HG02870 (cell line): ENCODE data around the gene CTDSPL.
"Not testable (repeated sequence)": the region's sequence is repeated elsewhere in the genome, so short reads cannot be mapped to it uniquely, and the experiment has no call there.

Source experiments
- ATAC-seq: cut with Tn5 transposase; IDR thresholded peaks from one replicate; pipeline ENCODE4 v1.9.1; 2021; ENCODE audit warnings: mild to moderate bottlenecking, moderate library complexity; ENCODE audit not compliant: unreplicated experiment

CTDSPL gene

GRCh38 chr3:37963016-37963415 is 101.3 kb downstream of the CTDSPL start:
- no peak for ATAC-seq

GRCh38 chr3:37963635-37964034 is 102.0 kb downstream of the CTDSPL start:
- ATAC-seq = no peak

GRCh38 chr3:37964146-37964545 is 102.5 kb downstream of the CTDSPL start:
- ATAC-seq = no peak

- no peak for ATAC-seq
Observed at GRCh38 chr3:37964716-37965115, 103.0 kb downstream of the CTDSPL start.

- ATAC-seq = peak; percentile 70
Observed at GRCh38 chr3:37967260-37967881, 105.7 kb downstream of the CTDSPL start.

- ATAC-seq = no peak
Observed at GRCh38 chr3:37968199-37968598, 106.5 kb downstream of the CTDSPL start.

- ATAC-seq = no peak
Observed at GRCh38 chr3:37968813-37969595, 107.3 kb downstream of the CTDSPL start.

- no peak for ATAC-seq
Observed at GRCh38 chr3:37969596-37970100, 108.0 kb downstream of the CTDSPL start.

- ATAC-seq = no peak
Observed at GRCh38 chr3:37970802-37971201, 109.1 kb downstream of the CTDSPL start.

- no peak for ATAC-seq
Observed at GRCh38 chr3:37971467-37971866, 109.8 kb downstream of the CTDSPL start.

GRCh38 chr3:37972056-37972455 is 110.4 kb downstream of the CTDSPL start:
- ATAC-seq = not testable (repeated sequence)

- ATAC-seq = no peak
Observed at GRCh38 chr3:37973246-37974054, 111.8 kb downstream of the CTDSPL start.

- peak; percentile 89 for ATAC-seq
Observed at GRCh38 chr3:37974121-37975083, 112.7 kb downstream of the CTDSPL start.

- no peak for ATAC-seq
Observed at GRCh38 chr3:37979541-37980461, 118.1 kb downstream of the CTDSPL start.

- ATAC-seq = no peak
Observed at GRCh38 chr3:37980462-37981347, 119.0 kb downstream of the CTDSPL start.

- no peak for ATAC-seq
Observed at GRCh38 chr3:37981348-37981664, 119.6 kb downstream of the CTDSPL start.

- ATAC-seq = no peak
Observed at GRCh38 chr3:37982331-37982730, 120.7 kb downstream of the CTDSPL start.

- no peak for ATAC-seq
Observed at GRCh38 chr3:37984051-37984450, 122.4 kb downstream of the CTDSPL start.
